HL-60 (cell line): Measurements from ENCODE around the gene GTSE1.

ENCODE experiments used
- CTCF ChIP-seq: IDR thresholded peaks from one replicate; pipeline ENCODE4 v1.5.1; 2011; ENCODE audit warnings: low read length, control low read depth, inconsistent platforms; ENCODE audit not compliant: insufficient read depth
- POLR2AphosphoS5 ChIP-seq: IDR thresholded peaks from 2 replicates; pipeline ENCODE4 v1.6.1; 2012; ENCODE audit warnings: low read depth

GRCh38 chr22:46339956-46340355 lies 43.3 kb downstream of the GTSE1 start:
- TF ChIP-seq CTCF (no peak), POLR2AphosphoS5 (no peak)
